Stimulated activated CD8-positive, alpha-beta memory T cell treated with anti-CD3 and anti-CD28 coated beads, Interleukin-7, amount 100 ng/mL, for 24 hours (primary cell): ENCODE results near the gene CPA4.

Experiments used
- DNase-seq: peaks from one replicate; pipeline ENCODE4 v3.0.0-alpha.2; 2020; ENCODE audit warnings: low read depth

Gene CPA4

GRCh38 chr7:130365511-130366441, 72.8 kb downstream of the CPA4 start:
- DNase-seq: no peak

- DNase-seq: no peak
Observed at GRCh38 chr7:130366564-130366963, 73.6 kb downstream of the CPA4 start.

- no peak for DNase-seq
Observed at GRCh38 chr7:130367088-130367755, 74.3 kb downstream of the CPA4 start.

GRCh38 chr7:130367836-130368746, 75.1 kb downstream of the CPA4 start:
- DNase-seq: no peak

GRCh38 chr7:130369110-130369711, 76.2 kb downstream of the CPA4 start:
- no peak for DNase-seq

GRCh38 chr7:130369831-130370550, 77.0 kb downstream of the CPA4 start:
- no peak for DNase-seq

GRCh38 chr7:130371046-130371445, 78.1 kb downstream of the CPA4 start:
- DNase-seq: no peak

GRCh38 chr7:130372402-130373165, 79.6 kb downstream of the CPA4 start:
- DNase-seq: no peak
